Neural progenitor cell (in vitro differentiated cells): Measurements from ENCODE around the gene SRP72. TPM values are rescaled to one million over a fixed set of nuclear protein-coding genes. Genes with fewer than 3 reads are reported as not detected.

Experiments
- DNase-seq: peaks from one replicate; pipeline ENCODE4 v3.0.0-alpha.2; 2016; ENCODE audit warnings: low spot score
- H2AFZ ChIP-seq: fragments of 200-600 bp; sonication (generic); replicated peaks from 2 replicates; pipeline ENCODE4 v1.6.1; 2016; ENCODE audit warnings: antibody characterized with exemption
- H3F3A ChIP-seq: fragments of 200-600 bp; sonication (generic); 2 replicates; pipeline ENCODE4 v1.6.1; 2016; ENCODE audit warnings: antibody characterized with exemption, low read depth
- H3K27ac ChIP-seq: fragments of 200-600 bp; sonication (generic); 2 replicates; pipeline ENCODE4 v1.5.1; 2016; ENCODE audit warnings: mild to moderate bottlenecking
- H3K27me3 ChIP-seq: fragments of 200-600 bp; sonication (generic); 2 replicates; pipeline ENCODE4 v1.6.1; 2016; ENCODE audit warnings: mild to moderate bottlenecking, moderate library complexity
- H3K36me3 ChIP-seq: fragments of 200-600 bp; sonication (generic); 2 replicates; pipeline ENCODE4 v1.5.1; 2016
- H3K4me1 ChIP-seq: fragments of 200-600 bp; sonication (generic); 2 replicates; pipeline ENCODE4 v1.6.1; 2016; ENCODE audit warnings: mixed run types
- H3K4me2 ChIP-seq: fragments of 200-600 bp; sonication (generic); 2 replicates; pipeline ENCODE4 v1.6.1; 2016
- H3K4me3 ChIP-seq: fragments of 200-600 bp; sonication (generic); 2 replicates; pipeline ENCODE4 v1.5.1; 2016
- H3K79me2 ChIP-seq: fragments of 200-600 bp; sonication (generic); 2 replicates; pipeline ENCODE4 v1.6.1; 2016; ENCODE audit warnings: low read depth
- H3K9ac ChIP-seq: fragments of 200-600 bp; sonication (generic); 2 replicates; pipeline ENCODE4 v1.6.1; 2016
- H3K9me3 ChIP-seq: fragments of 200-600 bp; sonication (generic); 2 replicates; pipeline ENCODE4 v1.5.1; 2016; ENCODE audit warnings: low read depth
- H4K20me1 ChIP-seq: fragments of 200-600 bp; sonication (generic); 2 replicates; pipeline ENCODE4 v1.6.1; 2016; ENCODE audit warnings: low read depth
- H3K27ac Mint-ChIP-seq: 3 replicates; pipeline ENCODE4 v1.8.0; 2021; ENCODE audit warnings: mixed read lengths
- H3K27me3 Mint-ChIP-seq: 2 replicates; pipeline ENCODE4 v1.8.0; 2022; ENCODE audit warnings: low read depth, mild to moderate bottlenecking, inconsistent platforms, moderate library complexity, mixed read lengths; ENCODE audit not compliant: insufficient read depth
- H3K36me3 Mint-ChIP-seq: 3 replicates; pipeline ENCODE4 v1.8.0; 2021; ENCODE audit warnings: mixed read lengths
- H3K4me1 Mint-ChIP-seq: 3 replicates; pipeline ENCODE4 v1.8.0; 2021; ENCODE audit warnings: mixed read lengths
- H3K4me3 Mint-ChIP-seq: 3 replicates; pipeline ENCODE4 v1.8.0; 2021; ENCODE audit warnings: mild to moderate bottlenecking, moderate library complexity, mixed read lengths
- H3K9me3 Mint-ChIP-seq: 3 replicates; pipeline ENCODE4 v1.8.0; 2020; ENCODE audit warnings: mixed read lengths
- CTCF ChIP-seq: fragments of 200-600 bp; sonication (generic); IDR thresholded peaks from 2 replicates; pipeline ENCODE4 v1.5.1; 2017; ENCODE audit warnings: antibody characterized with exemption, mild to moderate bottlenecking
- EZH2 ChIP-seq: fragments of 200-600 bp; sonication (generic); IDR thresholded peaks from 2 replicates; pipeline ENCODE4 v1.6.1; 2017; ENCODE audit warnings: antibody characterized with exemption, mild to moderate bottlenecking, moderate library complexity
- EZH2phosphoT487 ChIP-seq: fragments of 200-600 bp; sonication (generic); IDR thresholded peaks from 2 replicates; pipeline ENCODE4 v1.6.1; 2017; ENCODE audit warnings: antibody characterized with exemption
- total RNA-seq: library from RNA; depleted of rRNA; stranded (reverse); fragments of >200 nt; gene quantifications from 2 replicates; pipeline ENCODE4 v1.2.3, GENCODE V29; 2015; ENCODE audit warnings: low replicate concordance

SRP72 gene
- total RNA-seq, 1 donor from 2014 or later, result 114 TPM

GRCh38 chr4:56468097-56468422, 643 bp downstream of the SRP72 start:
- H3K4me3 ChIP-seq, result peak overlapping the region; percentile 92
- H3K9ac ChIP-seq, result peak overlapping the region; percentile 92
- no peaks in the 10 kb centered on the region for H3K27me3 ChIP-seq
- DNase-seq, result peak; percentile 51
- Mint-ChIP-seq H3K4me1 (peaks cover 43% of the 10 kb centered on the region), H3K27me3 (peaks cover 6% of the 10 kb centered on the region), H3K27ac (peak overlapping the region; percentile 93), H3K9me3 (no peaks in the 10 kb centered on the region), H3K36me3 (peaks cover 19% of the 10 kb centered on the region), H3K4me3 (peak overlapping the region; percentile 97)
- TF ChIP-seq EZH2phosphoT487 (no peak), CTCF (no peak)
- peak overlapping the region; percentile 90 for H2AFZ ChIP-seq
- H4K20me1 ChIP-seq, result peaks cover 37% of the 10 kb centered on the region
- peaks cover 74% of the 10 kb centered on the region for H3K79me2 ChIP-seq
- H3F3A ChIP-seq, result peaks cover 18% of the 10 kb centered on the region
- no peaks in the 10 kb centered on the region for H3K9me3 ChIP-seq
- peak overlapping the region; percentile 96 for H3K4me2 ChIP-seq
- peaks cover 10% of the 10 kb centered on the region for H3K4me1 ChIP-seq
- peaks cover 20% of the 10 kb centered on the region for H3K36me3 ChIP-seq
- peak overlapping the region; percentile 92 for H3K27ac ChIP-seq

DNA sequence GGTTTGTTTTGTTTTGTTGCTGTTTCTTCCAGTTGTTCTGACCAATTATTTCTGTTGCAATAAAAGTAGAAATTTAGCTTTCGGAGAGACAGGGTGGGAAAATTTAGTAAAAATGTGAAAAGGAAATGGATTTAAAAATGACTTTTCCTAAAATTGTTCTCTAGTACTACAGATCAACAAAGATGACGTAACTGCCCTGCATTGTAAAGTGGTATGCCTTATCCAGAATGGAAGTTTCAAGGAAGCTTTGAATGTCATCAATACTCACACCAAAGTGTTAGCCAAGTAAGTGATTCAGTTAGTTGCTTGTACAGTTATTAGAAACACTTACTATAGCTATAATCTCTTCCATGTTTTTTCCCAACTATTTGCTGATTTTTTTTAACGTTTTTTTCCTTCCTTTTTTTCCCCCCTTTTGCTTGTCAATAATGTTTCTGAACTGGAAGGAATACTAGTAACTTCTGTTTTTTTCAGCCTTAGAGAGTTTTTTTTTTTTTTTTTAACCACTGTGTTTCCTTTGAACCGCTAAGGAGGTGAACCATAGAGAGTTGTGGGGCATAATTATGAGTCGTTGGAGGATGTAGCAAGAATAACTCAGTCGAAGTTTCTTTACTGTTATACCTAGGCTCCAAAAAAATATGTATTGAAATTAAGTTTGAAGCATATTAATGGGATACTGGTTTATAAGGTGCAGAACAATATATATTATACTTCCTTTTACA, 2.2 kb downstream of the SRP72 start:
- H3K9ac ChIP-seq, result no peak overlapping the region

DNA sequence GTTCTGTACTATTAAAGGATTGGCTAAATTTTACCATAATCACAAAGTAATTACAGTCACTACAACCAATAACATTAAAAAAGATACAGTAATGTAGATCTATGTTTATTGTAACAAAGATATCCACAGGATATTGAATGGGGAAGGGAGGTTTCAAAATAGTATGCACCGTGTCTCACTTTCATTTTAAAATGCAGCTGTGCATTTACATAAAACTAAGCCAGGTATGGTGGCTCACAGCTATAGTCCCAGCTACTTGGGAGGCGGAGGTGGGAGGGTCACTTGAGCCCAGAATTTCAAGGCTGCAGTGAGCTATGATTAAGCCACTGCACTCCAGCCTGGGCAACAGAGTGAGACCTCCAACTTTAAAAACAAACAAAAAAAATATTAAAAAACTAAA, 8.5 kb downstream of the SRP72 start:
- H3K27ac Mint-ChIP-seq, result no peak overlapping the region
- no peaks in the 10 kb centered on the region for H3K4me1 Mint-ChIP-seq
- Histone ChIP-seq H3K9me3 (no peaks in the 10 kb centered on the region), H3K27me3 (no peaks in the 10 kb centered on the region), H3F3A (no peaks in the 10 kb centered on the region), H3K9ac (no peak overlapping the region), H2AFZ (no peak overlapping the region), H3K36me3 (peaks cover 40% of the 10 kb centered on the region), H3K79me2 (peaks cover 8% of the 10 kb centered on the region), H3K4me1 (no peaks in the 10 kb centered on the region), H3K4me2 (no peak overlapping the region), H4K20me1 (no peaks in the 10 kb centered on the region), H3K4me3 (no peak overlapping the region), H3K27ac (no peak overlapping the region)
- no peaks in the 10 kb centered on the region for H3K27me3 Mint-ChIP-seq
- TF ChIP-seq CTCF (no peak), EZH2 (no peak), EZH2phosphoT487 (no peak)
- H3K9me3 Mint-ChIP-seq, result no peaks in the 10 kb centered on the region
- H3K36me3 Mint-ChIP-seq, result peaks cover 32% of the 10 kb centered on the region
- DNase-seq, result no peak
- no peak overlapping the region for H3K4me3 Mint-ChIP-seq

More for the DNA sequence above, 2.2 kb downstream of the SRP72 start:
- H3K27me3 Mint-ChIP-seq, result peaks cover 6% of the 10 kb centered on the region
- peaks cover 20% of the 10 kb centered on the region for H3K36me3 Mint-ChIP-seq
- H3K4me3 ChIP-seq, result peak overlapping the region; percentile 92
- peak overlapping the region; percentile 45 for H3K4me3 Mint-ChIP-seq
- no peak overlapping the region for H3K27ac ChIP-seq
- H3K79me2 ChIP-seq, result peaks cover 70% of the 10 kb centered on the region
- no peak overlapping the region for H3K27ac Mint-ChIP-seq
- peaks cover 10% of the 10 kb centered on the region for H3K4me1 ChIP-seq
- TF ChIP-seq CTCF (no peak), EZH2phosphoT487 (no peak), EZH2 (no peak)
- H3K9me3 ChIP-seq, result no peaks in the 10 kb centered on the region
- H4K20me1 ChIP-seq, result peaks cover 30% of the 10 kb centered on the region
- peaks cover 26% of the 10 kb centered on the region for H3K36me3 ChIP-seq
- no peaks in the 10 kb centered on the region for H3K9me3 Mint-ChIP-seq
- H3K4me2 ChIP-seq, result peak overlapping the region; percentile 96
- no peak for DNase-seq
- peaks cover 40% of the 10 kb centered on the region for H3K4me1 Mint-ChIP-seq
- no peak overlapping the region for H2AFZ ChIP-seq
- H3K27me3 ChIP-seq, result no peaks in the 10 kb centered on the region
- H3F3A ChIP-seq, result peaks cover 7% of the 10 kb centered on the region
